GM08714 (cell line): ENCODE measurements around the gene C3orf85.
"Not testable (repeated sequence)": the region's sequence is repeated elsewhere in the genome, so short reads cannot be mapped to it uniquely, and the experiment has no call there.

ENCODE experiments used
- H3K4me3 ChIP-seq: fragments of 200-500 bp; sonication (Bioruptor generic); 2 replicates; pipeline ENCODE4 v1.5.1; 2014; ENCODE audit warnings: mild to moderate bottlenecking, low read length, inconsistent platforms
- ZNF274 ChIP-seq: IDR thresholded peaks from 2 replicates; pipeline ENCODE4 v1.6.1; 2012; ENCODE audit warnings: mild to moderate bottlenecking, low read depth, low read length

The C3orf85 gene

GRCh38 chr3:109127553-109127952 is 9.0 kb upstream of the C3orf85 start:
- TF ChIP-seq ZNF274 = no peak
- H3K4me3 ChIP-seq = no peak overlapping the region

GRCh38 chr3:109131276-109131675 is 5.2 kb upstream of the C3orf85 start:
- TF ChIP-seq ZNF274 = no peak
- H3K4me3 ChIP-seq = no peak overlapping the region

GRCh38 chr3:109132801-109133473 is 3.6 kb upstream of the C3orf85 start:
- no peak overlapping the region for H3K4me3 ChIP-seq
- no peak for TF ChIP-seq ZNF274

- not testable (repeated sequence) for H3K4me3 ChIP-seq
Observed at GRCh38 chr3:109133474-109133816, 3.1 kb upstream of the C3orf85 start.

- H3K4me3 ChIP-seq = no peak overlapping the region
- TF ChIP-seq ZNF274 = no peak
Observed at GRCh38 chr3:109137761-109138160, 1.2 kb downstream of the C3orf85 start.

- no peak overlapping the region for H3K4me3 ChIP-seq
- no peak for TF ChIP-seq ZNF274
Observed at GRCh38 chr3:109140318-109140717, 3.8 kb downstream of the C3orf85 start.

GRCh38 chr3:109143646-109144045 is 7.1 kb downstream of the C3orf85 start:
- TF ChIP-seq ZNF274 = no peak

GRCh38 chr3:109149078-109149477 is 12.6 kb downstream of the C3orf85 start:
- TF ChIP-seq ZNF274 = no peak
- no peak overlapping the region for H3K4me3 ChIP-seq

More at GRCh38 chr3:109143646-109144045, 7.1 kb downstream of the C3orf85 start:
- no peak overlapping the region for H3K4me3 ChIP-seq

GRCh38 chr3:109152320-109152719 is 15.8 kb downstream of the C3orf85 start:
- no peak for TF ChIP-seq ZNF274
- H3K4me3 ChIP-seq = no peak overlapping the region

GRCh38 chr3:109154979-109155378 is 18.5 kb downstream of the C3orf85 start:
- H3K4me3 ChIP-seq = no peak overlapping the region
- TF ChIP-seq ZNF274 = no peak

- H3K4me3 ChIP-seq = no peak overlapping the region
- no peak for TF ChIP-seq ZNF274
Observed at GRCh38 chr3:109155828-109156227, 19.3 kb downstream of the C3orf85 start.

GRCh38 chr3:109161487-109162123 is 25.1 kb downstream of the C3orf85 start:
- H3K4me3 ChIP-seq = no peak overlapping the region
- no peak for TF ChIP-seq ZNF274

GRCh38 chr3:109165905-109166304 is 29.4 kb downstream of the C3orf85 start:
- no peak for TF ChIP-seq ZNF274
- H3K4me3 ChIP-seq = no peak overlapping the region

- TF ChIP-seq ZNF274 = no peak
- H3K4me3 ChIP-seq = no peak overlapping the region
Observed at GRCh38 chr3:109171479-109171878, 35.0 kb downstream of the C3orf85 start.

GRCh38 chr3:109175411-109175810 is 38.9 kb downstream of the C3orf85 start:
- no peak for TF ChIP-seq ZNF274
- no peak overlapping the region for H3K4me3 ChIP-seq

GRCh38 chr3:109176726-109177125 is 40.2 kb downstream of the C3orf85 start:
- no peak for TF ChIP-seq ZNF274
- H3K4me3 ChIP-seq = no peak overlapping the region
